Cerebellar cortex (tissue), 1 donor: ENCODE results near the gene CCT7.

ENCODE experiments used
- DNase-seq: peaks from one replicate; pipeline ENCODE4 v3.0.0-alpha.2; 2015; ENCODE audit warnings: low spot score

CCT7 gene

GRCh38 chr2:73267008-73267407 is 32.9 kb downstream of the CCT7 start:
- no peak for DNase-seq

DNA sequence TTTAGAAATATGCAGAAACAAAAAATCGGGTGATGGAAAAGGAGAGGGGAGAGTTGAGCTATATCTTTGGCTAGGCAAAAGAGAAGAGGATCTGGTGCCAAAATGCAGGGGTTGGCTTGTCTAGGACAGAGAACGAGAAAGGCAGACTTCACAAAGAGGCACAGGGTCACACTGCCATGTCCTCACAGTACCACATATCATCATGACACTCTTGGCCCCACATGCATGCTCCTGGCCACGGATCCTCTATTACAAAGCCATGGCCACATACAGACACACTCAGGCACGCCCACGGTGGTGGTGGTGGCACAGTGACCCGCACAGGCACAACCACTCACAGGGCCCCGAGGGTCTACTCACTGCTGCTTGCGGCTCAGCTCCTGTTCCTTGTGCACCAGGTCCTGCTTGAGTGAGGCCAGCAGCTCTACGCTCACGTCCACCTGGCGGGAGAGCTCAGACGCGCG is 34.3 kb downstream of the CCT7 start:
- peak; percentile 64 for DNase-seq

DNA sequence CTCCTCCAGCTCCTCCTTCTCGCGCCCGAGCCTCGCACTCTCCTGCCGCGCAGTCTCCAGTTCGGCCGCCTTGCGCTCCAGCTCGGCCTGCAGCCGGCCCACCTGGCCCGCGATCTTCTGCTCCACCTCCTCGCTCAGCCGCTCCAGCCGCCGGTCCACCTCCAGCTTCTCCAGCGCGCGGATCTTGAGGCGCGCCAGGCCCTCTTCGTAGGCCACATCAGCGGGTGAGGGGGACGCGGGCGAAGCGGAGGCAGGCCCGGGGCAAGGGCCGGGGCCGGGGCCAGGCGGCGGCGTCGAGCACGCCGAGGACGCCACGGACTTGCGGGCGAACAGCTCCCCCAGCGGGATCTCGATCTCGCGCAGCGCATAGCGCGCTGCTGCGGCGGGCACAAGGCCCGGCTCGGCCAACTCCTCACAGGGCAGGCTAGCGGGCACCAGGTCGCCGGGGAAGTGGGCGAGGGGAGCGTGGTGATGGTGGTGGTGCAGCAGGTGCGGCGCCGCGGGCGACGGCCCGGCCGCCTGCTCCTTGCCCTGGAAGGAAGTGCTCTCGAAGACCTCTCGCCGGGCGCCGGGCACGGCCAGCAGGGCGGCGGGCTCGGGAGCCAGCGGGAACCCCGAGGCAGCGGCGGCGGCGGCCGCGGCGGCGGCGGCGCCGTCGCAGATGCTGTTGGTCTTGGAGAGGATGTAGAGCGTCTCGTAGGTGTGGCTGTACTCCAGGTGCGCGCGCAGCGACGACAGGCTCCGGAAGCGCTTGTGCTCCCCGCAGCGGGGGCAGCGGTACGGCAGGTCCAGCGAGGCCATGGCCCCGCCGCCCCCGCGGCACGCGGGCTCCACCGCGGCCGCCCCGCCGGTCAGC is 35.0 kb downstream of the CCT7 start:
- DNase-seq, result no peak

DNA sequence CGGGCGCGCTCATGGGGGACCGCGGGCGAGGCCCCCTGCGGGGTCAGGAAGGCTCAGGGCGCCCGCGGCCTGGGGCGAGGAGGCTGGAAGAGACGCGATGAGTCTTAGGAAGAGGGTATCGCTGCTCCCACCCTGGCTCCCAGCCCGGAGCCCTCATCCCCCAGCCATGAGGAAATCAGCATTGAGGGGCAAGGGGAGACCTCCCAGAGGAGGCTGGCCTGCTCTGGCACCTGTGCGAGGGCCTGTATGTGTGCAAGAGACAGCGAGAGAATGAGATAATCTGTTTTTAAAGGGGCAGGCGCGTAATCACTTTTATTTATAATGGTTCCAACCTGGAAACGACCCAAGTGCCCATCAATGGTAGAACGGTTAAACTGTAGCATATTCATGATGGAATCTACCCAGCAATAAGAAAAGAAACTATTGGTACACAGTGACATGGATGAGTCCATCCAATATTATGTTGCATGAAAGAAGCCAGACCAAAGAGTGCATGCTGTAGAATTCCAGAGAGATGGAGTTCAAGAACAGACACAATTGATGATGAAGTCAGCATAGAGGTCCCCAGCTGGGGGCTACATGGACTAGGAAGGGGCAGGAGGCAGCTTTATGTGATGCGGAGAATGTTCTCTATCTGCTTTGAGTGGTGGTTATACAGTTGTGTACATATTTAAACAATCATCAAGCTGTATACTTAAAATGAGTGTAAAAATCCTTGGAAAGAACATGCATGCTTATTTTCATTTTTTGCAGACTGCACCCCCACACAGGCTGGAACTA is 35.8 kb downstream of the CCT7 start:
- no peak for DNase-seq

DNA sequence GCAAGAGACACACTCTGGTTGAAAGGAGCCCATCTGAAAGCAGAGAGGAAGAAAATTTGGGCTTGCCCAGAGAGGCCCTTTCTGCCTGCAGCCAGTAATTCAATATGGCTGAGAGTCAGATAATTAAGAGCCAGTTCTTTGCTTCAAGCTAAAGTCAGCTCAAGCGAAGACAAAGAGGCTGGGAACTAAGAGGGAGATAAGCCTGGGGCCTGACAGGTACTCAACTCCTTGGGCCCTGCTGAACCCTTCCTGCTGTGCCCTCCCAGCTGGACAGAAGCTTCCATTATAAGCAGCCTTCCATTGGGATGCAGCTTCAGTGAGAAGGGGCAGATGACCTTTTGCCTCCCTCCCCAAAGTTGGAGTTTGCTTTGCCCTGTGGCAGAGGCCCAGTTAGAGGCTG is 38.2 kb downstream of the CCT7 start:
- no peak for DNase-seq

DNA sequence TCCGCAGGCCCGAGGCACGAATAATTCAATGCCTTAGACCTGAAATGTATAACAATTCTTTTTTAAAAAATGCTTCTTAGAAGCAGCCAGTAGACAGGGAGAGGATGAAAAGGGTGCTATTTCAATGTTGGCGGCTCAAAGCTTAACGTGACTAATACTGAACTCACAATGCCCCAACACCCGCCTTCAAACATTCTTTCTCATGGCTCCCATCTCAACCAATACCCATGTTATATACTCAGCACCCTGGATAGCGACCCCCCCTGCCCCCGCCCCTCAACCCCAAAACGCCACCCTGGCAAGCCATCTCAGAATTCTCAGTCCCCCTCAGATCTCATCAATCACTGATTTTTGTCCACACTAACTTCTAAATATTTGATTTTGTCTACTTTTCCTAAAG is 45.7 kb downstream of the CCT7 start:
- no peak for DNase-seq

GRCh38 chr2:73281244-73281643 is 47.1 kb downstream of the CCT7 start:
- DNase-seq, result no peak

- no peak for DNase-seq
Measured at GRCh38 chr2:73282924-73283544, 48.9 kb downstream of the CCT7 start.

DNA sequence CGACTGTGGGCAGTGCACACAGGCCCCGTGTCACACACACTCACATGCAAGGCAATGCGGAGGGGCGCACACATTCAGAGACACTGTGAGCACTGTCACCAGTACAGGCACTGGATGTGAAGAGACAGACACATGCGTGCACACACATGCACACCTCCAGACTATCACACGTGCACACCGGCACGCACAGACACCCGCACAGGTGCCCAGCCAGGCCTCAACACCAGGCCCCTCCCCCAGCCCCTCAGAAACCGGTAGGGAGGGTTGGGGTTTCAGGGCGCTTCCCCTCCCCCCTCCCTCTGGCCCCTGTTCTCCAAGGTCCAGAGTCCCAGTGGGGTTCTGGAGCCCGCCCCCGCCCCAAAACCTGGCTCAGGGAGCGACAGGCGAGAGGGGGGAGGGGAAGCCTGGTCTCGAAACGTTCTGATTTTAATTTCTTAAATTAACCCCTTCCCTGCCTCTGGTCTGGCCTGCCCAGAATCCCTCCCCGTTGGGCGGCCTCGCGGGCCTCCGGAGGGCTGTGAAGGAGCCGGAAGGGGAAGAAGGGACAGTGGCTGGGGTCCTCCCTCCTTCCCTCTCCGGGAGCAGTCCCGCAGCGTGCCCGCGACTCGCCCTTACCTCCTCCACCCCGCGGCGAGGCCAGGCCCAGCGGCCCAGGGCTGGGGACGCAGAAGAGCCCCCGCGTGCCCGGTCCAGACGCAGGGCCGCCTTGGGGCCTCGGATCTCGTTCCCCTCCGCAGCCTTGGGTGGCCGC is 49.6 kb downstream of the CCT7 start:
- DNase-seq, result no peak

DNA sequence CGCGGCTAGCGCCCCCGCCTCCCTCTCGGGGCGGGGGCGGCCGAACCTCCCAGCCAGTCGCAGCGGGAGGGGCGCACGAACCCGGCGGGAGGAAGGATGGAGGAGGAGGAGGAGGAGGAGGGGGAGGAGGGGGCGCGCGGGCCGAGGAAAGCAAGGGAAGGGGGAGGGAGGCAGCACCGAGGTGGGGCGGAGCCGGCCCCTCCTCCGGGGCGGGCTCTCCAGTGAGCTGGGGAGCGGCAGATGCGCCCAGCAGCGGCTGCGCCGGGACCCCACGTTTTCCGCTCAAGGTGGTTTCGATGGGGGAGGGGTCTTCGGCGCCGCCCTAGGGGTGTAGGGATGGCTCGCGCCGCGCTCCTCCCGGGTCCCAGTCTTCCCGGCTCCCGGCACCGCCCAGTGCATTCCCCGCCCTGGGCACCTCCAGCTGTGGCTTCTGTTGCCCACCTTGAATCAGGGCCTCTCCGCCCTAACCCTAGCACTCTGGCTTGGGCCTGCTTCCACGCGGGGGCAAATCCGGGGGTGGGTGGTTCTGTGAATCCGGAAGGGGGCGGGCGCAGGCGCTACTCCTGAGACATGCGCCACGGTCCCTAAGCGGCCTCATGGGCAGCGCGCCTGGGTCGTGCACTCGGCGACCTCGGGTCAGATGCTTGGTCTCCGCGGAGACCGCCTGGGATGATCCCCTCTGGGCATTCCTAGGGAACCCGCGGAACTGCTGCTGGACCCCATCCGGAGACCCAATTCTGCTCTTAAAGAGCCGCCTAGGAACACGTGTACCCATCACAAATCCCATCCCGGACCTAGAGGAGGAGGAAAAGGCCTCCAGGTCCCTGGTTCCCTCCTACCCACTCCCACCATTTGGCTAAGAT is 50.4 kb downstream of the CCT7 start, which contains the start of gene FBXO41:
Gene FBXO41, minus strand, starts transcription at position 183 of the 863 bp plus-strand sequence. CDS start 14,848 bp downstream, outside the sequence.
- DNase-seq, result no peak

- peak; percentile 65 for DNase-seq
Measured at GRCh38 chr2:73285159-73285739, 51.1 kb downstream of the CCT7 start.

DNA sequence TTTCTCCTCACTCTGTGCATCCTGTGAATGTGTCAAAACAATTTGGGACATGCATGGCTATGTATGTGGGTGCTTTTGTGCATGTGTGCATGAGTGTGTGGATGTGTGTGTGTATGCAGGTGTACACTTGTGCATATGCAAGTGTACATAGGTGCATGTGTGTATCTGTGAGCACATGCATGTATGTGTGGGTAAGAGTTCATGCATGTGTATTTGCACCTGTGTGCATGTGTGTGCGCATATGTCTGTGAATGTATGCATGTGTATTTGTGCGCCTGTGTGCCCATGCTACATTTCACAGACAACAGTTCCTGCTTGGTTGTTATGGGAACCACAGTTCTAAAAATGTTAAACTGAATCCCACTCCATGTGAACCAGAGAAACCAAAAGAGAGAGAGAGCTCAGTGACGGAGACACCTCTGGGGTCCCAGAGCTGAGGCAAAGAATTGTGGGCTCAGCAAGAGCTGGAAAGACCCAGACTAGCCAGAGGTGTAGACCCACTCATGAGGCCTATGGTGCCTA is 52.1 kb downstream of the CCT7 start:
- DNase-seq, result no peak

DNA sequence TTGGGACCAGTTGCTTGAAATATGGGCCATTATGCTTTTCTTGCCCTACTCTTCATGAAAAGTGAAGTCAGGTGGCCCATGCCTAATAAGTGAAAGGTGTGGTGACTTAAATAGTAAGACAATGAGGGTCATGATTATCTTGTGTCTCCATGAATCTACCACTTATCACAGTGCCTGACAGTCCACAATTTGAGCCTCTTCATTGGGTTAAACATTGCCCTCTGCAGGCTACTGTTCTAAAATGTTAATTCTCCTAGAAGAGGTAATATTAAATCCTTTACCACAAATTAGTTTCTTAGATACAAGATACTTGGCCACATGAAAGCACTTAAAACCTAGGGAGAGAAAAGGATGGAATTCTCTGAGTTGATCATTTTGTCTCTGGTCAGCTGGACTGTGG is 55.2 kb downstream of the CCT7 start:
- DNase-seq, result no peak

DNA sequence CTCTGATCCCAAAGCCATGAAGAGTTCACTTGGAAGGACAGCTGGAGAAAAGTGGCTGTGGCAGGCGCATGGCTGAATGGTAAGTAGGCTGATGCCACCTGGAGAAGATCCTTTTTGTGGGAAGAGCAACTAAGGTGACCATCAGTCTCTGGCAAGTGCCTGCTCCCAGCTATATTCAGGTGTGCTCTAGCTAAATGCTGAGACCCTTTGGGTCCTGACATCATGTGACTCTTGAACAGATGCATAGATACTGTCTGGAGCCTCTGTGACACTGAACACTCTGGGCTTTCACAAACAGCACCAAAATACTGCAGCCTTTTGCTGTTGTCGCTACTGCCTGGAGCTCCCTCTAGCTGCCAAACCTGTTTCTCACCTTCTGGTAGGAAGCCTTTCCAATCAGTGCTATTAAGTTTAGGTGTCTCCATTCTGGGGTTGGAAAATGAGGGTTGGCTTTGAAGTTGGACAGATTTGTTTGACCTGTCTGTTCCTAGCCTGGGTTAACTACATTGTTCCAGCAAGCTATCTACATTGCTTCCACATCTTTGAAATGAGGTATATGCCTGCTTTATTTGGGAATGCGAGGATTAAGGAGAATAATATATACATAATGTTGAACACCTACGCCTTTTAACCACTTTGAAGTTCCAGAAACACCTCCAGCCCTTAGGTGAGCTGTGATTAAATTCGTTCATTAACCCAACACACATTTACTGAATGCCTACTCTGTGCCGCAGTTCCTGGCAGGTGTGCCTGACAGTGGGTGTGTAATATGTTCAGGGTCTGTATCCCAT is 56.1 kb downstream of the CCT7 start:
- peak; percentile 94 for DNase-seq

GRCh38 chr2:73291093-73291460 is 57.0 kb downstream of the CCT7 start:
- DNase-seq, result no peak

DNA sequence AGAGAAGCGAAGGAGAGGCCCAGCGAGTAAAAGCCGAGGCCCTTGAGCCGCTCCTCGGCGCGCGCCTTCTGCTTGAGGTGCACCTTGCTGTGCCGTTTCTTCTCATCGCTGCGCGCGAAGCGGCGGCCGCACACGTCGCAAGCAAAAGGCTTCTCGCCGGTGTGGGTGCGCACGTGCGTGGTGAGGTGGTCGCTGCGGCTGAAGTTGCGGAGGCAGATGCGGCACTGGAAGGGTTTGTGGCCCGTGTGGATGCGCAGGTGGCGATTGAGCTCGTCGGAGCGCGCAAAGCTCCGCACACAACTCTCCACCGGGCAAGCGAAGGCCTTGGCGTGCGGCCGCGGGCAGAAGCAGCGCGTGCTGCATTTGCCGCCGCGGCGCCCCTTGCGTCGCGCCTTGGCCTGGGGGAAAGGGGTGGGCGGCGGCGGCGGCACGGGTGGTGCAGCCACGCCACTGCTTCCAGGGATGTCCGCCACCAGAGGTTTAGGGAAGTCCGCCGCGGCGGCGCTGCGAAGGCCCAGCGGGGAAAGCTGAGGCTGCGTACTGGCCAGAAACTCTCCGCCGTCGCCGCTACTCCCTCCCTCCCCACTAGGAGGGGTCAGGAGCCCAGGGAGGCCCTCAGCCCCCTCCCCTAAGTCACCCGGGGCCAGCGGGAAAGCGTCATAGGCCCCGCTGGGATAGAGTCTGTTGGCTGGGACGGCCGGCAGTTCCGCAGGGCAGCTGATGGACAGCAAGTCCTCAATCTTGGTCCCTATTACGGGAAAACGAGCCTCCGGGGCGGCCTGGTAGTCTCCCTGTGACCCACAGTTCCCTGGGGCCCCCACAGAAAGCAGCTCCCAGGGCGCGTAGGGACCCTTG is 57.6 kb downstream of the CCT7 start:
- no peak for DNase-seq

GRCh38 chr2:73292316-73292905 is 58.3 kb downstream of the CCT7 start:
- no peak for DNase-seq

- no peak for DNase-seq
Measured at GRCh38 chr2:73292906-73293533, 58.9 kb downstream of the CCT7 start.
